ENCODE data around the gene FRMD4B. TPM values are rescaled to one million over a fixed set of nuclear protein-coding genes. Genes with fewer than 3 reads are reported as not detected.
"Not testable (repeated sequence)": the region's sequence is repeated elsewhere in the genome, so short reads cannot be mapped to it uniquely, and the experiment has no call there.

The FRMD4B gene
- total RNA-seq, 6 experiments from 2014 or later: 0.03 to 0.12 (median 0.07) TPM; not detected in 1

- Mint-ChIP-seq H3K4me1 (ENCODE audit: low read depth) (no peaks in the 10 kb centered on the region), H3K9me3 (no peaks in the 10 kb centered on the region), H3K36me3 (ENCODE audit: low read depth) (no peaks in the 10 kb centered on the region), H3K27ac (no peak overlapping the region), H3K27me3 (ENCODE audit: insufficient read depth) (peaks cover 36% of the 10 kb centered on the region), H3K4me3 (no peak overlapping the region)
- TF ChIP-seq, protein P1, sequence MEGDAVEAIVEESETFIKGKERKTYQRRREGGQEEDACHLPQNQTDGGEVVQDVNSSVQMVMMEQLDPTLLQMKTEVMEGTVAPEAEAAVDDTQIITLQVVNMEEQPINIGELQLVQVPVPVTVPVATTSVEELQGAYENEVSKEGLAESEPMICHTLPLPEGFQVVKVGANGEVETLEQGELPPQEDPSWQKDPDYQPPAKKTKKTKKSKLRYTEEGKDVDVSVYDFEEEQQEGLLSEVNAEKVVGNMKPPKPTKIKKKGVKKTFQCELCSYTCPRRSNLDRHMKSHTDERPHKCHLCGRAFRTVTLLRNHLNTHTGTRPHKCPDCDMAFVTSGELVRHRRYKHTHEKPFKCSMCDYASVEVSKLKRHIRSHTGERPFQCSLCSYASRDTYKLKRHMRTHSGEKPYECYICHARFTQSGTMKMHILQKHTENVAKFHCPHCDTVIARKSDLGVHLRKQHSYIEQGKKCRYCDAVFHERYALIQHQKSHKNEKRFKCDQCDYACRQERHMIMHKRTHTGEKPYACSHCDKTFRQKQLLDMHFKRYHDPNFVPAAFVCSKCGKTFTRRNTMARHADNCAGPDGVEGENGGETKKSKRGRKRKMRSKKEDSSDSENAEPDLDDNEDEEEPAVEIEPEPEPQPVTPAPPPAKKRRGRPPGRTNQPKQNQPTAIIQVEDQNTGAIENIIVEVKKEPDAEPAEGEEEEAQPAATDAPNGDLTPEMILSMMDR (IDR thresholded peaks at IDR 0.05): no peak
- DNase-seq: no peak
Measured at GRCh38 chr3:69236812-69237707, 148.8 kb downstream of the FRMD4B start.

DNA sequence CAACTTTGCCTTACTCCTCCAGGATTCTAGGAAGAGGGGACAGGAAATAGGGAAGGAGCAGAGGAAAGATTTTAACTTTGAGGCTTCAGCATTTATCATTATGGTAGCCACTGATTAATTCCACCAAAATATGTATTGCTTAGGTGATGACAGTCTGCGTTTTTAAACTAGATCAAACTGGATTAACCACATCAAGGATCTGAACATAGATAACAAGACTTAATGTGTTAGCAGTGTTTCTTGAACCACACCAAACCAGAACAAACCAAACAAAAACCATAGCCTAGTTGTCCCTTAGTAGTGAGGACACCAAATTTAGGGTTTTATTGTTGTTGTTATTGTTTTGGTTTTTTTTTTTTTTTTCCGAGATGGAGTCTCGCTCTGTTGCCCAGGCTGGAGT is 150.0 kb downstream of the FRMD4B start:
- Mint-ChIP-seq H3K9me3 (no peaks in the 10 kb centered on the region), H3K36me3 (ENCODE audit: low read depth) (no peaks in the 10 kb centered on the region), H3K4me1 (ENCODE audit: low read depth) (no peaks in the 10 kb centered on the region), H3K27me3 (ENCODE audit: insufficient read depth) (peaks cover 37% of the 10 kb centered on the region), H3K4me3 (no peak overlapping the region), H3K27ac (no peak overlapping the region)
- no peak for DNase-seq
- TF ChIP-seq, protein P1 (IDR thresholded peaks at IDR 0.05): no peak

DNA sequence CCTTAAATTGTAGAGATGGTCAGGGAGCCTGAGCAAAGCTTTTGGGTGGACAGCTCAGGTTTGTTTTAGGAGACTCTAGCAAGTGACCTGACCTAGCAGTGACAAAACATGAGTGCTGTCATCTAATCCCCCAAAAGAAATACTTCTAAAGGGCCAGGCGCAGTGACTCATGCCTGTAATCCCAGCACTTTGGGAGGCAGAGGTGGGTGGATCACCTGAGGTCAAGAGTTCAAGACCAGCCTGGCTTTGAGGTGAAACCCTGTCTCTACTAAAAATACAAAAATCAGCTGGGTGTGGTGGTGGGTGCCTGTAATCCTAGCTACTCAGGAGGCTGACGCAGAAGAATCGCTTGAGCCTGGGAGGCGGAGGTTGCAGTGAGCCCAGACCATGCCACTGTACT is 150.7 kb downstream of the FRMD4B start:
- not testable (repeated sequence) for H3K36me3 Mint-ChIP-seq (ENCODE audit: low read depth); H3K4me3 Mint-ChIP-seq; H3K27ac Mint-ChIP-seq; H3K9me3 Mint-ChIP-seq; DNase-seq; H3K4me1 Mint-ChIP-seq (ENCODE audit: low read depth)
- H3K27me3 Mint-ChIP-seq (ENCODE audit: insufficient read depth): peaks cover 34% of the 10 kb centered on the region

DNA sequence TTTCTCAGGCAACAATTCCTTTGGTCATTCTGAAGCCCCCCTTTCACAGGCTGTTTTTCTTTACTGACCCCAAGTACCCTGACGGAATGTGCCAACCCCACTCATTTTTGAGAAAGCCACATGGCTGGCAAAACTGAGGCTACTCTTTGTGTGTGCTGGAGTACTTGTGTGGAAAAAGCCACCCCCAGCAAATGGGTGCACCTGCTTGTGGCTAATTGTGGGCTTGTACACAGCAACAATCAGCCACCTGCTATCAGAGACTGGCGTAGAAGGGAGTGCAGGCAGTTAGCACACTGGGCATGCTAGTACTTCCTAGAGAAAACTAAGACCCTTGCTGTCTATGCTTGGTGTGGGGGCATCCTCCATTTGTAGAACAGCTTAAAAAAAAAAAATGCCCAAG is 153.4 kb downstream of the FRMD4B start:
- Mint-ChIP-seq H3K4me3 (no peak overlapping the region), H3K4me1 (ENCODE audit: low read depth) (no peaks in the 10 kb centered on the region)
- TF ChIP-seq, protein P1 (IDR thresholded peaks at IDR 0.05): no peak

DNA sequence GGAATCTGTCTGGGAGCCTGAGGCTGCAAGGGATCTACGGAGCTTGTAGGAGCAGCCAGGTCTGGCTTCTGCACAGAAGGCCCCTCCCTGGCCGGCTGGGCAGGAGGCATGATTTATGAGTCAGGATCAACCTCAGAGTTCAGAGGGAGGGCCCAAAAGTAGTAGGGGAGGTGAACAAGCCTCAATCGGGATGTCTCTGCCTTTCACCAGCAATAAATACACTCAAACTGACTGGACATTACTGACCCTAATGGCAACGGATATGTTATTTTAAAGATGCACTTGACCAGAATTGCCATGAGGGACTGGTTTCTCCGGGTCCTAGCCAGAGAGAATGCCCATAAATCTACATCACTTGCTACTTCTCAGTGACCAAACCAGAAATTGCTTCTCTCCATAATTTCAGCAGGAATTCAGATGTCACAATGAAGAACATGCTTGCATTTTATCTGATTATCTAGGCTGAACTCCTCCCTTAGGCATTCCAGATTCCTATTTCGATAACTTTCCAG is 153.9 kb downstream of the FRMD4B start:
- no peak overlapping the region for H3K4me3 Mint-ChIP-seq
- DNase-seq: no peak
- no peaks in the 10 kb centered on the region for H3K4me1 Mint-ChIP-seq (ENCODE audit: low read depth)
- TF ChIP-seq, protein P1 (IDR thresholded peaks at IDR 0.05): no peak
- H3K36me3 Mint-ChIP-seq (ENCODE audit: low read depth): no peaks in the 10 kb centered on the region
- no peak overlapping the region for H3K27ac Mint-ChIP-seq
- H3K27me3 Mint-ChIP-seq (ENCODE audit: insufficient read depth): peaks cover 27% of the 10 kb centered on the region
- no peaks in the 10 kb centered on the region for H3K9me3 Mint-ChIP-seq

More for the DNA sequence above, 153.4 kb downstream of the FRMD4B start:
- Mint-ChIP-seq H3K27me3 (ENCODE audit: insufficient read depth) (peaks cover 27% of the 10 kb centered on the region), H3K27ac (no peak overlapping the region), H3K36me3 (ENCODE audit: low read depth) (no peaks in the 10 kb centered on the region), H3K9me3 (no peaks in the 10 kb centered on the region)
- DNase-seq: no peak

DNA sequence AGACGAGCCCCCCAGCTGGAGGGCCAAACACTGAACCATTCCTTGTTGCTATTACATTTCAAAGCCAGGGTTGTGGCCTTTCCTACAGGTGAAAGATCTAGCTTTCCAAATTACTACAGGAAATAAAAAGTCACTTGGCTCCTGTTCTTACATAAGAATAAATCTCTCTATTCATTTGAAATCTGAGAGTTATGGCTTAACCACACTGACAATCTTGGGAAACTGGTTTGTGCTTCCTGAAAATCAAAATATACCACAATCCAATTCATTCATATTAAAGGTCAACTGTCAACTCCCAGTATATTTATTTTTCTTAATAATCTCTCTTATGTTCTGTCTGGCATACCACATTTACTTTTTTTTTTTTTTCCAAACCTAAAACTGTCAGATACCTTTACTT is 159.8 kb downstream of the FRMD4B start:
- Mint-ChIP-seq H3K4me1 (ENCODE audit: low read depth) (no peaks in the 10 kb centered on the region), H3K9me3 (no peaks in the 10 kb centered on the region), H3K27ac (no peak overlapping the region), H3K4me3 (no peak overlapping the region), H3K27me3 (ENCODE audit: insufficient read depth) (peaks cover 3% of the 10 kb centered on the region; the same call in 1 of the 2 replicates), H3K36me3 (ENCODE audit: low read depth) (no peaks in the 10 kb centered on the region)
- TF ChIP-seq, protein P1 (IDR thresholded peaks at IDR 0.05): no peak
- DNase-seq: no peak
